ENCODE results near the gene MROH9.

GRCh38 chr1:171048014-171048413, 112.7 kb downstream of the MROH9 start:
- TF ChIP-seq, protein P1, sequence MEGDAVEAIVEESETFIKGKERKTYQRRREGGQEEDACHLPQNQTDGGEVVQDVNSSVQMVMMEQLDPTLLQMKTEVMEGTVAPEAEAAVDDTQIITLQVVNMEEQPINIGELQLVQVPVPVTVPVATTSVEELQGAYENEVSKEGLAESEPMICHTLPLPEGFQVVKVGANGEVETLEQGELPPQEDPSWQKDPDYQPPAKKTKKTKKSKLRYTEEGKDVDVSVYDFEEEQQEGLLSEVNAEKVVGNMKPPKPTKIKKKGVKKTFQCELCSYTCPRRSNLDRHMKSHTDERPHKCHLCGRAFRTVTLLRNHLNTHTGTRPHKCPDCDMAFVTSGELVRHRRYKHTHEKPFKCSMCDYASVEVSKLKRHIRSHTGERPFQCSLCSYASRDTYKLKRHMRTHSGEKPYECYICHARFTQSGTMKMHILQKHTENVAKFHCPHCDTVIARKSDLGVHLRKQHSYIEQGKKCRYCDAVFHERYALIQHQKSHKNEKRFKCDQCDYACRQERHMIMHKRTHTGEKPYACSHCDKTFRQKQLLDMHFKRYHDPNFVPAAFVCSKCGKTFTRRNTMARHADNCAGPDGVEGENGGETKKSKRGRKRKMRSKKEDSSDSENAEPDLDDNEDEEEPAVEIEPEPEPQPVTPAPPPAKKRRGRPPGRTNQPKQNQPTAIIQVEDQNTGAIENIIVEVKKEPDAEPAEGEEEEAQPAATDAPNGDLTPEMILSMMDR (IDR thresholded peaks at IDR 0.05) = no peak
- TF ChIP-seq POLR2A (IDR thresholded peaks at IDR 0.05) (no peak), POLR2AphosphoS5 (IDR thresholded peaks at IDR 0.05) (no peak)

Measured in gastroesophageal sphincter (tissue), 3 donors.